ENCODE data around the gene DNAH6. TPM values are rescaled to one million over a fixed set of nuclear protein-coding genes. Genes with fewer than 3 reads are reported as not detected.

DNAH6 gene
- total RNA-seq, 1 experiment from 2014 or later: 0.02 TPM

GRCh38 chr2:84687498-84688149 lies 171.3 kb downstream of the DNAH6 start:
- DNase-seq (ENCODE audit: extremely low read depth, low read depth): no peak

DNA sequence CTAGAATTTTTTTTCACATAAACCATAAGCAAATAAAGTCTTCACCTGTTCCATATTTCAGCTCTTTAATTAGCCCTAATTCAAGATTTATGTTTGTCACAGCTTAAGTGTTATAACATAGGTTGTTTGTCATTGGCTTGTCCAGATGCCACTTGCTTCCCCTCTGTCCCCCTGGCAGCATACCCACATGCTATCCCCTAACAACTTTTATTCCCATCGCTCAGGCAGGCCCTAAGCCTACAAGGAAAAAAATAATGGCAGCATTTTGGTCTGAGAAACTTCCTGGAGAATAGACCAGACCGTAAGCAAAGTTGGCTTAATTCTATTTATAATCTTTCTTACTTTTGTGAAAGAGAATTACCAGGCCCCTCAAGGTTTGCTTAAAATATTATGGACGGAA lies 173.9 kb downstream of the DNAH6 start:
- no peak for DNase-seq (ENCODE audit: extremely low read depth, low read depth)

DNA sequence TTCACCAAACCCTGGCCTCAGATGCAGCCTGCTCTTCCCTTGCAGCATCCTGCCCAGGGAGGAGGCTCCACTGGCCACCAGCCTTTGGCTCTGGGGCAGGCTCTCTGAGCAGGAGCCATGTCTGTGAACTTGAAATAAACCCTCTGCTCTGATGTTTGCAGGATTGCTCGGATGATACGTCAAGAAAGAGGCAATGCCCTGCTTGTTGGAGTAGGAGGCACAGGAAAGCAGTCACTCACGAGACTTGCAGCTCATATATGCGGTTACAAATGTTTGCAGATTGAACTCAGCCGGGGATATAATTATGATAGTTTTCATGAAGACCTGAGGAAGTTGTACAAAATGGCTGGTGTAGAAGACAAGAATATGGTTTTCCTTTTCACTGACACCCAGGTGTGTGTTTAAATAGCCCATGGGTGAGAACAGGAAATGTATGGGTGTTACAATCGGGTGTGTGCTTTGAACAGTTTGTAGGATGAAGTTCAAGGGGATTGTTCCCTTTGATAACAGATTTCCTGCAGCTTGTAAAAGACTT lies 177.9 kb downstream of the DNAH6 start:
- no peak for DNase-seq (ENCODE audit: extremely low read depth, low read depth)

GRCh38 chr2:84697895-84698294 lies 181.6 kb downstream of the DNAH6 start:
- DNase-seq (ENCODE audit: extremely low read depth, low read depth): no peak

DNA sequence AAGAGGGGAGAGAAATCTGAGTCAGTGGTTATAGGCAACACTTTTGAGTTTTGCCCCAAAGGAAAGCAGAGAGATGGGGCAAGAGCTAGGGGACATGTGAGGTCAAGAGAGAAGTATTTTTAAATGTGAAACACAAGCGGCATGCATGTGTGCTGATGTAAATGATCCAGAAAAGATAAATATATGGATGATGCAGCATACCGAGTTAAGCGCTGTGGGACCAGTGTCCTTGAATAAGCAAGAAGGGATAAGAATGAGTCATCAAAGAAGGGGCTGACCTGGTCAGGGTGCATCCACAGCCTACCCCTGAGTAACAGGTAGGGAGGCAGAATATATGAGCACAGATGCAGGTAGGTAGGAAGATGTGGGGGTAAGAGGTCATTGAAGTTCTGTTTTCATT lies 183.7 kb downstream of the DNAH6 start:
- DNase-seq (ENCODE audit: extremely low read depth, low read depth): no peak

- DNase-seq (ENCODE audit: extremely low read depth, low read depth): no peak
Measured at GRCh38 chr2:84701880-84702279, 185.6 kb downstream of the DNAH6 start.

DNA sequence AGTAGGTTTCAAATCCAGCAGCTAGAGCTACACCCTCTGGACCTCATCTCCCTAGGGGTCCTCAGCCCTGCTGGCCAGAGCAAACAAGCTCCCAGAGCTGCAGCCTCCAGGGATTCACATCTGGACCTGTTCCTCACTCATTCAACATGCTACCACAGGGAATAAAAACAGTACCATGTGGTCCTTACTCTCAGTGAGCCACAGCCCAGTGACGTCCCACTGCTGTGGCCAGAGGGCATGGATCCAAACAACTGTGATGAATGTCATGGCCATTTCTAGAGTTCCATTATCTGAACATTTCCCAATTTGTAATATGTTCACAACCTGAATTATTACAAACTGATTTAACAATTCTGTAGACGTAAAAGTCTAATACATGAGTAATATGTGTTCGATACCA lies 186.6 kb downstream of the DNAH6 start:
- DNase-seq (ENCODE audit: extremely low read depth, low read depth): no peak

DNA sequence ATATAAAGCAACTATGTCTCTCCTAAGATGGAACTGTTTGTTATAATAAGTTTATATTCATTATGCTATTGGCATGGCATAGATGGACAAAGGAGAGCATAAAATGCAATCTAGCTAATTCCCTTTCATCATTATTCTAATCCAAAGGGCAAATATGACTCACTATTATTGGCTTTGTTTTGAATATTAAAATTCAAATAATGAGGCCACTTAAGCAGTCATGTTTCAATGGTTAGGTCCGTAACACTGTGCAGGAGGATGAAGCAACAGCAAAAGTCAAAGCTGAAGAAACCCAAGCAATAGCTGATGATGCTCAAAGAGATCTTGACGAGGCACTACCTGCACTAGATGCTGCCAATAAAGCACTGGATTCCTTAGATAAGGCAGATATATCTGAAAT lies 187.5 kb downstream of the DNAH6 start:
- no peak for DNase-seq (ENCODE audit: extremely low read depth, low read depth)

DNA sequence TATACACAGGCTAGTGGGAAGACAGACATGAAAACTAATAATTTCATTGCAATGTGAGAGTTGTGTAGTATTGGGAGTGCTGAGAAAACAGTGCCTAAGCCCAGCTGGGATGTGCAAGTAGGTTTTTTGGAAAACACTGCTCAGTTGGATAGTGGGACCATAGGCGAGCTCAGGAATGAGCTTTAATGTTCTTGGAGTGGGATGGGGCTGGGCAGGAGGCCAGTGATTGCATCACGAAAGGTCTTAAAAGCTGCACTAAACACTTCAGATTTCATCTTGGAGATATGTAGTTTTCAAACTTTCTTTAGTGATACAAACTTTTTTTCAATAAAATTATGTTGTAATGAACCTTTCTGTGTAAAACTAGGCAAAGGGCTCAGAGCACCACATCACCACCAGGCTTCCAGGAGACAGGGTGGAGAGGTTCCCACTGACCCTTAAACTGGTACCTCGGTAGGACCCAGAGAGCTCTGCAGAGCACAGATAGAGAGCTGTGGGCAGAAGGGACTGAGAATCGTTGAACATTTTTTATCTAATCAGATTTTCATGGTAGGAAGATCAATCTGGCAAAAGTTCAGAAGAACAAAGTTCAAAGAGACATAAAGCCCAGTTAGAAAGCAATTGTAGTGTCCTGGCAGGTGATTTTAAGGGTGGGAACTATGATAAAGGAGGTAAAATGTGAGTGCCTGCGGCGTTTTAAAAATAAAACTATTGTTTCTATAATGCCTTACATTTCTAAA lies 188.4 kb downstream of the DNAH6 start:
- no peak for DNase-seq (ENCODE audit: extremely low read depth, low read depth)

DNA sequence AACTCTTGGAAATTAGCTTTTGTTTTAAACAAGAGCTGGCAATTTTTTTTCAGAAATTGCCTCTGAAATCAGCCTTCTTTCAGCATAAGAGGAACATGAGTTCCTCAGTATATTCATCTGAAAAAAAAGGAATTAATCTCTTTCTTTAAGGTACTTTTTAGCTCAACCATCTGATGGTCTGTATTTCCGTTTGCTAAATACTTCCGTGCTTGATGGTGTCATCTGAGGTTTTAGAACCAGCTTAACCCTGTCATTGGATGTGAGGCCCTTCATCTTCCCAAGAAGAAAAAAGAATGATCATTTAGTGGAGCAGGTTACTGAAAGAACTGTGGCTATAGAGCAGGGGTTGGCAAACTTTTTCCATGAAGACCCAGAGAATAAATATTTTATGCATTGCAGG lies 189.6 kb downstream of the DNAH6 start:
- DNase-seq (ENCODE audit: extremely low read depth, low read depth): no peak

DNA sequence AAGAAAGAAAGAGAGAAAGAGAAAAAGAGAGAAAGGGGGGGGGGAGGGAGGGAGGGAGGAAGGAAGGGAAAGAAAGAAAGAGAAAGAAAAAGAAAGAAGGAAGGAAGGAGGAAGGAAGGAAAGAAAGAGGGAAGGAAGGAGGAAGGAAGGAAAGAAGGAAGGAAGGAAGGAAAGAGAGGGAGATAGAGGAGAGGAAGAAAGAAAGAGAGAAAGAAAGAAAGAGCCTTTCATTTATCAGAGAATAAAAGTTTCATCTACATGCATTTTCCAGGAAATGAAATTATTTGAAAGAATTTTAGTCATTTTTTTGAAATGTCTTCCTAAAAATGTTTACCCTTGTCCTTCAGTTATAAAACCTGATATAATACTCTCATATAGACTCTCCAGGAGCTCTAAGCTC lies 192.1 kb downstream of the DNAH6 start:
- DNase-seq (ENCODE audit: extremely low read depth, low read depth): no peak

GRCh38 chr2:84711651-84712050 lies 195.4 kb downstream of the DNAH6 start:
- DNase-seq (ENCODE audit: extremely low read depth, low read depth): no peak

DNA sequence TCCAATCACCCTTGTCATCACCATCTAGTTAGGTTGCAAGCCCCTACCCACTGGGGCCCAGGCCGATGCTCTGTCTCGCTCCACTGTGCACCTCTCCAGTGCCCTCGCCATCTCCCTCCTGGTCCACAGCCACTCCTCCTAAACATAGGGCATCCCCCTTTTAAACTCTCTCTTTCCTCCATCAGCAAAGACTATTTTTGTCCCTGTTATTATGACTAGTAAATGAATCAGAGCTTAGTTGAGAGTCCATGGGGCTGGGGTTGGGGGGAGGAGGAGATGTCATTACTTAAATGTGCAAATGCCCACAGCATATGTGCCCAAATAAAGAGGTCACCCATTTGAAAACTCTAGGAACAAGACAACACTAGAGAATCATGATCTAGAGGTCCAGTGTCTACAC lies 197.1 kb downstream of the DNAH6 start:
- DNase-seq (ENCODE audit: extremely low read depth, low read depth): no peak

GRCh38 chr2:84716564-84716963 lies 200.3 kb downstream of the DNAH6 start:
- DNase-seq (ENCODE audit: extremely low read depth, low read depth): no peak

DNA sequence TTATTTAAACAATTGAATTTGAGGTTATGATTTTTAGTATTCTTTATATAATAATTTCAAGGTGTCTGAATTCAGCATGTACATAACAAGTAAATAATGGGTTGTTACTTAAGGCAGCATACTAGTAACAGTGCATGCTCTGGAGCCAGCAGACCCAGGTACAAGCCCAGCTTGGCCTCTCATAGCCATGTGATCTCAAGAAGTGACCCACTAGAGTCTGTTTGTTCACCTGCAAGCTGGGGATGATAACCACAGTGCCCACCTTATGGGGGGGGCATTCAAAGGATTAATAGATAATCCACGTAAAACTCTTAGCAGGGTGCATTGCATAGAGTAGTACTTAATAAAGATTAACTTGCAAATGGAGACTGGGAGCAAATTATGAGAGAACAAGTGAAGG lies 201.0 kb downstream of the DNAH6 start:
- DNase-seq (ENCODE audit: extremely low read depth, low read depth): no peak

DNA sequence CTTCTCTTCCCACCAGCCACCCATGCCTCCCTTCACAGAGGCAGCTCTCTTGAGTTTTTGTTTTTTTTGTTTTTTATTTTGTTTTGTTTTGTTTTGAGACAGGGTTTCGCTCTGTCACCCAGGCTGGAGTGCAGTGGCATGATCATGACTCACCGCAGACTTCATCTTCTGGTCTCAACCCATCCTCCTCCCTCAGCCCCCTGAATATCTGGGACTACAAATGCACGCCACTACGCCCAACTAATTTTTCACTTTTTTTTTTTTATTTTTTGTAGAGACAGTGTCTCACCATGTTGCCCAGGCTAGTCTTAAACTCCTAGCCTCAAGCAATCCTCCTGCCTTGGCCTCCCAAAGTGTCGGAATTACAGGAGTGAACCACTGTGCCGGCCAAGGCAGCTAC lies 203.1 kb downstream of the DNAH6 start:
- no peak for DNase-seq (ENCODE audit: extremely low read depth, low read depth)

- no peak for DNase-seq (ENCODE audit: extremely low read depth, low read depth)
Measured at GRCh38 chr2:84723831-84724230, 207.5 kb downstream of the DNAH6 start.

GRCh38 chr2:84725717-84726116 lies 209.4 kb downstream of the DNAH6 start:
- no peak for DNase-seq (ENCODE audit: extremely low read depth, low read depth)

DNA sequence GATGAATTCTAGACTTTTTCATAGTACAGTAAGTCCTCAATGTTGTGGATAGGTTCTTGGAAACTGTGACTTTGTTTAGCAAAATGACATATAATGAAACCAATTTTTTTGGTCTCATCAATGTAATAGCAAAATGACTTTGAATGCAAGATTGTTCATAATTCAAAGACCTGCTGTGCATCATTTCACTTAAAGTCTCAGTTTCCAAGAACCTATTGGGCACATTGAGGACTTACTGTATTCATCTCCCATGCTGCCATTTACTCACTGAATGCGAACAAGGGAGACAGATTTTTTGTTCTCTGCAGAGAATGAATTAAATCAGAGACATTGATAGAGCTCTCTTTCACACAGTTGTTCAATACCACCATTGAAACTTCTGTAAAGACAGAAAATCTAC lies 211.0 kb downstream of the DNAH6 start:
- DNase-seq (ENCODE audit: extremely low read depth, low read depth): no peak

GRCh38 chr2:84729224-84729623 lies 212.9 kb downstream of the DNAH6 start:
- DNase-seq (ENCODE audit: extremely low read depth, low read depth): no peak

GRCh38 chr2:84731185-84731584 lies 214.9 kb downstream of the DNAH6 start:
- no peak for DNase-seq (ENCODE audit: extremely low read depth, low read depth)

Data from NCI-H460 (cell line).